Stimulated activated CD8-positive, alpha-beta memory T cell treated with anti-CD3 and anti-CD28 coated beads, Interleukin-12 subunit alpha, Interleukin-12 subunit beta, amount 100 ng/mL, for 4 hours (primary cell): ENCODE results near the gene GSN.

Source experiments
- DNase-seq: peaks from one replicate; pipeline ENCODE4 v3.0.0-alpha.2; 2020; ENCODE audit warnings: low read depth

The GSN gene

DNA sequence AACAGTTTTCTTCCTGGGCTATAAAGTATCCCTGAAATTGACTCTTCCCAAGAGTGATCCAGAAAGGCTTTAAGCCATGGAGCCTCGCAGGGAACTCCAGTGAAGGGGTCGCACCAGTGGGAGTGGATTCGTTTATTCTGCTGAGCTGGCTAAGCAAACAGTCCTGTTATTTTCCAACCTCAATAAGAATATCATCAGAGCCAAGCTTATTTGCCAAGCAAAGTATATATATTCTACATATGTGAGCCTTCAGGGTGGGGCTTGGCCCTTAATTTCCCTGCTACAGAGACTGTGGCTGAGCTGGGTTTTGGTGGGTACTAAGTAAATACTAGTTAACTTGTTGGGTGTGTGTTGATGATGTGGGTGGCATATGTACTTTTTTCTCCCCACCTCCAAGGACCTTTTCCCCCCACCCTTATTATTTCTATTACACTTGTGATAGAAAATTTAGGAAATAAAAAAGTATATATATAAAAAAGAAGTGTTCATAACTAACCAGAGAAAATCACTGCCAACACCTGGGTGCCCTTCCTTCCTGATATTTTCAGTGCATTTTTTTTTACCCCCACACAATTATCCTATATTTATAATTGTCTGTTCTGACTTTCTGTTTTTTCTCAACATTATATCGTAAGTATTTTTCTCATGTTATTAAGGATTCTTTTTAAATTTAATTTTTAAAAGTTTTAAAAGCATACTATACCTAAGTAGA, 5.3 kb downstream of the GSN start:
- DNase-seq = no peak

DNA sequence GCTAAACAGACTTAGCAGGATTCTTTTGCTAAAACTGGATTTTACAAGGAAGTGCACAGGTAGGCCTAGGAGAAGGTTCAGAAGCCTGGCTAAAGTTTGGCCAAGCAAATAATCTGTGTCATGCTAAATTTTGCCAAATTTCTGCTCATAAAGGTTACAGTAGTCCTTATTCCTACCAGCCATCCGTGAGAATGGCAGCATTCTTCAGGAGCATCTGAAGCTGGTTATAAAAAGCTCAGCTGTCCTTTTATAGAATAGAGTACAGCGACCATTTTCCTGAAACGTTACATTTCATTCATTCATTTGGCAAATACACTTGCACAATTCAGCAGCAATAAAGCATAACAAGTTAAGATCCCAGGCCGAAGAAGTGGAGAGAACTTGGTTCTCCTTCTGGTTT, 6.9 kb downstream of the GSN start:
- DNase-seq = no peak

DNA sequence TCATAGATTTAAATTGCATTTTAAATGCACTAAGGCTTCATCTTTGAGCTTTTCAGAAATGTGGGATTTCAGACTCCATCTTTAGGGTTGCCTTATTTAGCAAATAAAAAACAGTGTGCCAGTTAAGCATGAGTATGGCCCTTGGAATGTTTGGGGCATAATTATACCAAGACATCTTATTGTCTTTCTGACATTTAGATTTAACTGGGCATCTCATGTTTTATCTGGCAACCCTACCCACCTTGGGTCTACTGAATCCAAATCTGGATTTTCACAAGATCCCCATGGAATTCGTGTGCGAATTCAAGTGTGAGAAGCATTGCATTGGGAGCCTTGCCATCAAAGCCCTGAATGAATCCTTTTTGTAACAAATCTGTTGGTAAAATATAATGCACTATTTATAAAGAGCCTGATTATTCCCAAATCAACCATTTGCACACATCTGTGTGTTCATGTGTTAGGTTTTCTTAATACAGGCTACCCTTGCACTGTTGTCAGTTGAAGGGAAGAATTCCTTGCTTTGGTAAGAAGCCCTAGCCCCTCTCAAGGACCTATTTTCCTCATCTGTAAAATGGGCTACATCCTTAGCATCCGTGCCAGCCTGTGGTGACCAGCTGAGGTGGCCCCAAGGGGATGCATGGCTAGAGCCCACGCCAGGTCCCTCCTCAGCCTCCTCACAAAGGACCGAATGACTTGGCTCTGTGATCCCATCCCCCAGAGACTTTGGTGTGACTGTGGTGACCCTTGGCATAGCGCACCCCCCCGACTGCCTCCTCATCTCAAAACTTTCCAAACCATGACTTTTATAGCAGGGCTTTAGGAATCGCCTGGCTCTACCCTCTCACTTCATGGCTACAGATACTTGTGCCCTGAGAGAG, 8.1 kb downstream of the GSN start:
- no peak for DNase-seq

DNA sequence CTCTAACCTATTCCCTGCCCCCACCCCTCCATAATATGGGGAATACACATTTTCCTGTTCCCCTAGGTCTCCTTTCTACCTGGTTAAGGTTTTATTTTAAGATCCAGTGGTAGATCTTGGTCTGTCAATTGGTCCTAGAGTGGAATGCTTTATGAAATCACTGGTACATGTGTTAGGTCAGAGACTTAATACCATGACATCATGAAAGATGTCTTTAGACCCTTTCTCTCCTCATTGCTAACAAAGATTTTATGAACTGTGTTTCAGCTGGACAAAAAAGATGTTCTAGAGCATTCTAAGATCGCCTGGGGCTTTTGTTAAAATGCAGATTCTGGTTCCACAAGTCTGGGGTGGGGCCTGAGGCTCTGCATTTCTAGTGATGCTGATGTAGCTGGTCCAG, 9.1 kb downstream of the GSN start:
- DNase-seq = no peak

DNA sequence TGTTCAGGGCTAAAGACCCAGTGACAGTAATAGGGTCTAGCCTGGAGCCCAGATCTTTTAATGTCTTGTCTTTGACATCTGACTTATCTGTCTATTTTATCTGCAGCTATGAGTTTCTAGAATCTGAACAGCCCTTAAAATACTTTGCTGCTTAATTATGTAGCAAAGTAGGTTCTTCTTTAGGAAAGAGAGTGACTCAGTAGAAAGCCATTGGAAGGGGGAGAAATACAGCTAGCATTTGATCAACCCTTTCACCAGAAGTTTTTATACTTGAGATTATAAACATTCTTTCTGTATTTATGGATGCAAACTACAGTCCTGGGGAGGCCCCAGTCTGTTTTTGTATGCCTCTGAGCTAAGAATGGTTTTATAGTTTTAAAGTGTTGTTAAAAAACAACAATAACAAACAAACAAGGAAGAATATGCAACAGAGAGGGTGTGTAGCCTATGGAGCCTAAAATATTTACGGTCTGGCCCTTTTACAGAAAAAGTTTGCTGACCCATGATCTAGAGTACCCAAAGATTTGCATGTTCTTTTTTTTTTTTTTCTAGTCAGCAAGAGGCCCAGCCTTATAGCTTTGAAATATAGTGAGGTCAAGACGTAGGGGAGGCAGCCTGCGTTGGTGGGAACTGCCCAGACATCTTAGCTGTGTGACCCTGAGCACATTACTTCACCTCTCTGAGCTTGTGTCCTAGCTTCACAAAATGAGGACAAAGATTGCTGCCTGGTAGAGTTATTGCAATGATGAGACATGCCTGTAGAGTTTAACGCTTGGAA, 9.7 kb downstream of the GSN start:
- no peak for DNase-seq

DNA sequence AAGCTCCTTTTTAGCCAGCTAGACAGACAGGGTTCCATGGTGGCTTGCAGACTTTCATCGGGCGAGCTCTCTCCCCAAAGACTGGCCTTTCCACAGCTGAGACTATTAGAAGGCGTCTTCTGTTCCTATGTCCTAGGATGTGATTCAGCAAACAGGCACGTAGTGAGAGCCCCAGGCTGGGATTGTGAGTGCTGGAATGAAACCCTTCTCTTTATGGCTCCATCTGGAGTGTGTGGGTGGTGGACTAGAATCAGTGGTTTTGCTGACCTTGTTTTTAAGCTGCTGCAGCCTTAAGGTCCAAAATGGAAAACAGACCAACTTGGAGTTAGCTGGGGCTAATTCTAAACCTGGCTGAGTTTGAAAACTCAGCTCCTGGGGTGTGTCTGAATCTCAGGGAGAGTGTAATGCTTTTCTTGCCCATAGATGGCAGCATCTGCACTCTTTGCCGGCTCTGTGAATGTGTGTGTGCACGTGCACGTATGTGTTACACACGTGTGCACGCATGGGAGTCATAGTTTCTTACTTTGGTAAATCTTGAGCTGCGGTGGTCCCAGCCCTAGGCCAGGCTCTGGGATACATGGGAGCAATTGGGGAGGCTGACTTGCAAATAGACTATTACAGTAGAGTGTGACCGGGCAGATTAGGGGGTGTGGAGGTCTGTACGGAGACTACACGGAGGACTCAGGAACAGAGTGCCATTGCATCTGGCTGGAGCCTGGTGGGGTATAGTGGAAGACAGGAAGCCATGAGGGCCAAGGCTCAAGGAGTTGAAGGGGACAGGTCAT, 10.7 kb downstream of the GSN start:
- no peak for DNase-seq

DNA sequence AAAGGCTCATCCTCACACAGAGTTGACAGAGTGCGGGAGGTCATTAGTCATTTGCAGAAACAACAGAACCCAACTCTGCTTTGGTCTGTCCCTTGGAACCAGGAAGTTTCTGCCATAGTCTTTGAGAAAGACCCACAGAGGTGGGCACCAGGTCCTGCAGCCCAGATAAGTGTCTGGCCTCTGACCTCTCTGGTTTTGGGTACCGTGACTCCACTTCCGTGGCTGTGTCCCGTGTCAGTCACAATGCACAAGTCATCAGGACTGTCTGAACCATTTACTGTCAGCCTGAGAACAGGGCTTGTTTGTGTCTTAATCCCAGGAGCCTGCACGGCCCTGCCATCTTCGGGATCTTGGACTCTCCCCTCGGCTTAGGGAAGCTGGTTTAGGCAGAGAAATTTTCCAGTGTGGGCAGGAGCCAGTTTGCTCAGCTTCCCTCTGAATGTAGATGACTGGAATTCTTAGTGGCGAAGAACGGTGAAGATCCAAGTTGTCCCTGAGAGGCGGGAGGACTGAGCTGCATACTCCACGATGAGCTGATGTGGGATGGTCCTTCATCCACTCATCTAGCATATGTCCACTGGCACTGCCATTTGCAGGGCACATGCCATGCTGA, 11.9 kb downstream of the GSN start:
- no peak for DNase-seq

DNA sequence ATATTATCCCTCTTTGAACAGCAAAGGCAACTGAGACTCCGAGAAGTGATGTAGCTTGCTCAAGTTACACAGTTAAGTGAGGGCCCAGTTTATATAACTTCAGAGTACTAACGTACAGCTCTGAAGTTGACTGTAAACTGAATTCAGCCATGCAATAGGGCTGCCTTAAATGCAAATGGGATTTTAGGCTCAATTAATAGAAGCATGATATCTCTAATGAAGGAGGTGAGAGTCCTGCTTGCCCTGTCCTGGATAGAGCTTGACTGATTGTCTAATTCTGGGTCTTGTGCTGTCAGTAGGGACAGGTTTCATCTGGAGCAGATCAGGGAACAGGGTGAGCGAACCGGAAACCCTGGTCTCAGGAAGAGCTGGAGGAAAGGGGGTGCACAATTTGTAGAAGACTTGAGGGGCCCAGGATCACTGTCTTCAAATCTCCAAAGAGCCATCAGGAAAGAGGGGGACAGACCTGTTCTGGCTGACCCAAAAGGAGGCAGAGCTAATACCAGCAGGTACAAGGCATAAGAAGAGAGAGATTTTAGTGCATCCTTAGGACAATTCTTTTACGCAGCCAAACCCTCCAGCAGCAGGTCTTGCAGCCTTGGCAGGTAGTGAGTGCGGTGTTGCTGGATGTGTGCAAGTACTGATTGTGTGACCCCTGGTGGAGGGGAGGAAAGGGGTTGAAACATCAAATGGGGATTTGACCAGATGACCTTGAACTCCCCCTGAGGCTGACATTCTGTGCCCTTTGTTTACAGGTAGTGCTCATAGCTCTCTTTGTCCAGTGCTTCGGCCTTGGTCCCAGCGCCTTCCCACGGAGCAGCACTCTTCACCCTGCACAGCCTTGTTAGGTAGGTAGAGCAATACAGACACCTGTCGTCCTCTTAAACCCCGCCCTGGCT, 13.0 kb downstream of the GSN start:
- DNase-seq = no peak

DNA sequence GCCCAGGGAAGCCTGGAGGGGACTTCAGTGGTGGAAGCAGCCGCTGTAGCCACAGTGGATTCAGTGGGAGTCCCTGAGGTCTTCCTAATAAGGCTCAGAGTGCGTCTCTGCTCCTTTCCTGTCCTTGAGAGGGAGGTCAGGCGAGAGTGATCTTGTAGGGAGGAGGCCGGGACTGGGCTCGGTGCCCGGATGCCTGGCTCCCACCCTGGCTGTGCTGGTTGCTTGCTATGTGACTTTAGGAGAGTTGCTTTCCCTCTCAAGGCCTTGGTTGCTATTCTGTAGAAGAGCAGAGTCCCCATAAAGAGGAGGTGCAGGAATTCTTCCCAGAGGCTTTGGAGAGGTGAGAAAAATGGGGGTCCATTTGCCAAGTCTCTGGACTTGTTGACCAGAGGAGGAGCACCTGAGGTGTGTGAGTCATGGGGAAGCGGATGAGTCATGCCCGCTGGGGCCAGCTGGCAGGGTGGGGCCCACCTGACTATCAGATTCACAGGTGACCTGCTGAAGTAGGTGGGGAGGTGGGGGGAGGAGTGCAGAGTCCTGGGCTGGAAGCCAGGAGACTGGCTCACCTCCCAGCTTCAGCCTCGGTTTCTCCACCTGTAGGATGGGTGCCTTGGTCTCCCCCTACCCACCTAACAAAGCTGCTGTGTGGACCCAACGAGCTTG, 13.8 kb downstream of the GSN start:
- no peak for DNase-seq

DNA sequence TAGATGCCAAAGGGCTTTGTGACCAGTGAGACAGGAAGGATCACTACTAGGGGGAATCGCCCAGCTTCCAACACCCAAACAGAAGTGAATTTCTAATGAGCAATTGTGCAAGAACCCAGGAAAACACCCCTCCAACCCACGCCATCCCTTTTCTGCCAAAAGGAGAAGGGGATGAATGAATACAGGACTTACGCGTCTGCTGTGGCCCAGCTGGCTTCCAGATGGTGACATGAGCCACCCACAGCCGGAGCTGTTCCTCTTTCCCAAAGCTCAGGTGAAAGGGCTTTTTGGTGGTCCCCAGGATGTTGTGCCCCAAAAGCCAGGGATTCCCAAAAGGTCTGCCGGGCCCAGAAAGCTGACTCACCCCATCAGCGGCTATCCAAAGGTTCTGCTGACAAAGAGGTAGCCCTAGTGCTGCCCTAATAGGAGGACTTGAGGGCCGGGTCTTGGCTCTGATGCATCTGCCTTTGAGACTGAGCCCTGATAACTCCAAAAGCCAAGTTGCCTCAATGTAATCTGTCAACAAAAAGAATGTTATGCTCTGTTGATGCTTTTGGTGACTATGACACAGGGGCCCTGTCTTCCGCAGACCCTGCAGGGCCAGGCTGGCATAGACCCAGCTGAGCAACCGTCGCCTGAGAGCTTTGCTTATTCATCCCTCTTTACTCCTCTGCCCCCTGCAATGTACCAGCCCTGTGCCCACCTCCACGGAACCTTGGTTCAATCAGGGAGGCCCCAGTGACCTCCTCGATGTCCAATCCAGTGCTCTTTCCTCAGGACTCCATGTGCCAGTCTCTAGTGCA, 14.5 kb downstream of the GSN start:
- no peak for DNase-seq

DNA sequence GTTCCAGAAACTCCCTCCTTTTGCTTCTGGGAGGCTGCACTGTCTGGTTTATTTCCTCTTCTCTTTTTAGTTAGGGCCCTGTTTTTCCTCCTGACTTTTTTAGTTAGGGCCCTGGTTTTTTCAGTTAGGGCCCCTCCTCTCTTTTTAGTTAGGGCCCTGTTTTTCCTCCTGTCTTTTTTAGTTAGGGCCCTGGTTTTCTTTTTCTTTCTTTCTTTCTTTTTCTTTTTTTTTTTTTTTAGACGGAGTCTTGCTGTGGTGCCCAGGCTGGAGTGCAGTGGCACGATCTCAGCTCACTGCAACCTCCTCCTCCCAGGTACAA, 15.1 kb downstream of the GSN start:
- DNase-seq = no peak

DNA sequence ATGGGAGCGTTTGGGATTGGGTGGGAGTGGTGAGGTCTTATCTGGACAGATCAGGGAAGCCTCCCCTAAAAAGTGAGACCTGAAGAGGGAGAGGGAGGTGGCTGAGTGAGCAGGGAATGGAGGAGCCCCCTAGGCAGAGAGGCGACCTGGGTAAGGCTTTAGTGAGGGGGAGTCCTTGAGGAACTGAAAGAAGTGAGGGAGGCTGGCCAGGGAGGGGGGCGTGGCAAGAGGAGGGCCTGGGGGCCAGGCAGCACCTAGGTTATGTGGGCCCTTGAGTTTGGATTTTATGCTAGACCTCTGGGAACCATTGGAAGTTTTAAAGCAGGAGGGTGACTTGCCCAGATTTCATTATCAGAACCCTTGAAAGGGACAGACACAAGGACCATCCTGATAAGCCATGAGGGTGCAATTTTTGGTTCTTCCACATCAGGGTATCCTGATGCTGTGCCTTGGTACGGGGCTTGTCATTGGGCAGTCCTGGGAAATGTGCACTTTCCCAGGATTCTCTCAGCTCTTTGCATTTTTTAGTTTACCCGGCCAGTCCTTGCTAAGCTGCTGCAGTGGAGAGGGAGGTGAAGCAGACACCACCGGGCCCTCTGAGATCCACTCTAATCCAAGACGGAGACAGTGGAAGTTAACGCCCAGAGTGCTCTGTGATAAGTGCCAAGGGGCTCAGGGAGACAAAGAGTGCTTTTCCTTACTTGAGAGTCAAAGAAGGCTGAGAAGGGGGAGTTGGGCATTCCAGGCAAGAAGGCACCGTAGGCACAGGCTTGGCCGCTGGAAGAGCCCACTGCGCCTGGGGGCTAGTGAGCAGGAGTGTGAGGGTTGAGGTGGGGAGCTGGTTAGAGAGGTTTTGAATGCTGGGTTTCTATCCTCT, 16.1 kb downstream of the GSN start:
- DNase-seq = no peak

DNA sequence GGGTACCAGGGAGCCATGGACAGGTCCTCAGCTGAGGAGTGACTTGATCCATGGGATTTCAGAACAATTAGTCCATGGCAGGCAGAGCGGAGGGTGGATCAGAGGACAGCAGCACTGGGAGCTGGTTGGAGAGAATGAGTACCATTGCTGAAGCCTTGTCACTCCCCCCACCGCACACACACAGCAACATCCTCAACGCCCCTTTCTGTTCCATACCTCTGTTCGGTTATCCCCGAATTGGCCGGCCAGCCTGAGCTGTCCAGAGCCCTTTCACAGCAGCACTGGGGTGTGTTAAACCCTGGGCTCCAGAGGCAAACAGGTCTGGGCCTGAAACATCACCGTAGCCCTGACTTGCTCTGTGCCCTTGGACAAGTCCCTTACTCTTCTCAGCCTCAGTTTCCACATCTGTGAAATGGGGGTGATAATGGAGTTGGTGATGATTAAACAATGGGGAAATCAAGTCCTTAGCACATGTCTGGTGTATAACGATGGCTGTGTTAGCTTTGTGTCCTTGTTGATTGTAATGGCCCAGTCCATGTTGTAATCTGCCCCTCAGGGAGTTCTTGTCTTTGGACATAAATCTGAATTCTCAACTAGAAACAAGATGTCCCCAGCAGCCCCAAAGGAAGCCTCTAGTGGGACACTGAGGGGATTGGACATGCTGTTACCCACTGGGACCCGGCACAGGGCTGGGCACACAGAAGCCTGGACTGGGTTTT, 16.9 kb downstream of the GSN start:
- DNase-seq = no peak

DNA sequence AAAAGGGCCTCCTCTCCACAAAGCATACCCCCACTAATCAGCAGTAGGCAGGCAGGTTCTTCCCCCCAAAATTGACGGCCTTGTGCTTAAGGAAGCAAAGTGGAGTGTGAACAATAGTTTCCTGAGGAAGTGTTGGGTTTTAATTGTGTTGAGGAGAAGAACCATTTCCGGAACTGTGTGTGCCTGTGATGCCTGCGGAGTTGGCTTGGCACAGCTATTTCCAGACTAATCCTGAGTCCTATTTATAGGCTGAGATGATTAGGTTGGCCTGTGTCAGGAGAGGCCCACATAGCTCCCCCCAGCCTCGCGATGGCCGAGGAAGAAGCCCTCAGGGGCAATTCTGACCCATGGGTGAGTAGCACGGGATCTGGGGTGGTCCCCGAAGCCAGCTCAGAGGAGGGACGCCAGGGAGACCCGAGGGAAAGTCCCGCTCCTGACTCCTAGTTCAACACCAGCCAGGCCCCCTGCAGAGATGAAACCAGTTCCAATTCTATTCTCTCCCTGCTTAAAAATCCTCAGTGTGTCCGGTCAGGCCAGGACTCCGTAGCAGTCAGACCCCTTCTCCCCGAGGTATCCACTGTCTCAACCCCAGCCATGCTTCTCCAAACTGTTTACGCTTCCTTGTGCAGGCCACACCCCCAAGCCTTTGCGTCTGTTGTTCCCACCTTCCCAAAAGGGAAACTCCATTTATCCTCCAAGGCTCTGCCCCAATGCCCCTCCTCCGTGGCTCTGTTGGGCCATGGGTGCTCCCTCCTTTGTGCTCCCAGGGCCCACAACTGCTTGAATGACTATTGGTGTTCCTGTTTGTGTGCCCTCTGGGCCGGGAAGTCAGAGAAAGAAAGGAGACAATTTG, 18.1 kb downstream of the GSN start:
- DNase-seq = no peak

DNA sequence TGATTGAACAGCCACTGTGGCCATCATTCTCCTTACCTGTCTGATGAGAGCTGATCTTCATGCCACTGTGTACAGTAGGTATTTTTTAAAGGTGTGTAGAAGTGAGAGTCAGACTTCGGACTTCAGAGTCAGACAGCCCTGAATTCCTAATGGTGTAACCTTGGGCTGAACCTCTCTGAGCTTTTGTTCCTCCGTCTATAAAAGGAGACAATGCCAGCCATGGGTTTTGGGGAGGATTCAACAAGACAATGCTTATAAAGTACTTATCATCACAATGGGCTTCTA, 18.7 kb downstream of the GSN start:
- DNase-seq = no peak

DNA sequence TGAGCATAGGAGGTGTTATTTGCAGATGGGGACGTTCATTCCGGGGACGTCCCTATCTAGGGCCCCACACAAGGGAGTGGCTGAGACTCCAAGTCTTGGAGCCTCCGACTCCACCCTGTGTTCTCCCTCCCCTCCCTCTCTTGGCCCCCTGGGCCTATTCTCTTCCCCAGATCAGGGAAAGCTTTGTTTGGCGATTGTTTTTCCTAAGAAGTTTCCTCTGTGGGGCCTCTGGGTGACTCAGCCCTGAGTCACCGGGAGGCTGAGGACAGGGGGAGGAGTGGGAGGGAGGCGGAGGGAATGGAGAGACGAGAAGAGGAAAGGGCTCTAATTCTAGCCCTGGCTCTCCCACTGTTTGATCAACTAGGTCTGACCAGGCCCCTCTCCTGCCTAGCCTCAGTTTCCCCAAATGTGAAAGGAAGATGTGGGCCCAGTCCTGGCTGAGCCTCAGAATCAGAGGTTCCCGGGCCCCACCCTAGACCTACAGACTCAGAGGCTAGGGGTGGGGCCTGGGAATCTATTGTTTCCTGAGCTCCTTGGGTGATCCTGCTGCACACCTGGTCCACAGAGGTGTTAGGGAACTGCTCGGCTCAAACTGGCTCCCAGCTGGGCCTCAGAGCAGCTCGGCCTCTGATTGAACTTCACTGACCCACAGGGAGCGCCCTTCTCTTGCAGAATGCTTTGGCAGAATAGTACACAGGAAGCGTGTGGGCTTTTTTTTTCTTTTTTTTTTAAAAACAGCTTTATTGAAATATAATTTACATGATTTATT, 19.2 kb downstream of the GSN start:
- DNase-seq = no peak
